Astrocyte (in vitro differentiated cells and primary cell): ENCODE results near the gene SHB. TPM values are rescaled to one million over a fixed set of nuclear protein-coding genes. Genes with fewer than 3 reads are reported as not detected.

Experiments used
- DNase-seq: peaks from one replicate; pipeline ENCODE4 v3.0.0-alpha.2; 2010; ENCODE audit warnings: low read depth
- FAIRE-seq: peaks from 2 replicates; lab custom pipeline; 2011; peaks lifted over from hg19 to GRCh38; lab: Jason Lieb, UNC
- H2AFZ ChIP-seq: 2 replicates; pipeline ENCODE4 v1.6.0; 2012; ENCODE audit warnings: low read depth, low read length, inconsistent platforms
- H3K27ac ChIP-seq: 2 replicates; pipeline ENCODE4 v1.5.1; 2011; ENCODE audit warnings: low read depth, low read length, inconsistent platforms
- H3K27me3 ChIP-seq: 2 replicates; pipeline ENCODE4 v1.6.0; 2011; ENCODE audit warnings: low read length, inconsistent platforms; ENCODE audit not compliant: insufficient read depth
- H3K36me3 ChIP-seq: 2 replicates; pipeline ENCODE4 v1.5.1; 2011; ENCODE audit warnings: low read length, inconsistent platforms; ENCODE audit not compliant: insufficient read depth
- H3K4me1 ChIP-seq: 2 replicates; pipeline ENCODE4 v1.5.1; 2011; ENCODE audit warnings: low read length, inconsistent platforms; ENCODE audit not compliant: insufficient read depth
- H3K4me2 ChIP-seq: 2 replicates; pipeline ENCODE4 v1.6.0; 2012; ENCODE audit warnings: low read length, inconsistent platforms
- H3K4me3 ChIP-seq: 2 replicates; pipeline ENCODE4 v1.5.1; 2011; ENCODE audit warnings: low read depth, mild to moderate bottlenecking, low read length, inconsistent platforms; ENCODE audit not compliant: insufficient read depth
- H3K79me2 ChIP-seq: 2 replicates; pipeline ENCODE4 v1.6.0; 2012; ENCODE audit warnings: mild to moderate bottlenecking, low read length, inconsistent platforms; ENCODE audit not compliant: insufficient read depth
- H3K9ac ChIP-seq: 2 replicates; pipeline ENCODE4 v1.6.0; 2012; ENCODE audit warnings: mild to moderate bottlenecking, low read length, inconsistent platforms
- H3K9me3 ChIP-seq: 2 replicates; pipeline ENCODE4 v1.5.1; 2012; ENCODE audit warnings: low read depth, mild to moderate bottlenecking, low read length, inconsistent platforms; ENCODE audit not compliant: insufficient read depth
- H4K20me1 ChIP-seq: 2 replicates; pipeline ENCODE4 v1.6.0; 2012; ENCODE audit warnings: low read length, inconsistent platforms; ENCODE audit not compliant: insufficient read depth
- H3K27ac Mint-ChIP-seq: one replicate; pipeline ENCODE4 v1.8.0; 2021; ENCODE audit warnings: mild to moderate bottlenecking, mixed read lengths; ENCODE audit not compliant: unreplicated experiment
- H3K27me3 Mint-ChIP-seq: one replicate; pipeline ENCODE4 v1.8.0; 2021; ENCODE audit warnings: low read depth, mixed read lengths; ENCODE audit not compliant: unreplicated experiment
- H3K36me3 Mint-ChIP-seq: one replicate; pipeline ENCODE4 v1.8.0; 2021; ENCODE audit warnings: low read depth, mixed read lengths; ENCODE audit not compliant: unreplicated experiment
- H3K4me1 Mint-ChIP-seq: one replicate; pipeline ENCODE4 v1.8.0; 2021; ENCODE audit warnings: low read depth, mixed read lengths; ENCODE audit not compliant: unreplicated experiment
- H3K4me3 Mint-ChIP-seq: one replicate; pipeline ENCODE4 v1.8.0; 2021; ENCODE audit warnings: mild to moderate bottlenecking, moderate library complexity, mixed read lengths; ENCODE audit not compliant: unreplicated experiment
- H3K9me3 Mint-ChIP-seq: one replicate; pipeline ENCODE4 v1.8.0; 2021; ENCODE audit warnings: mild to moderate bottlenecking, mixed read lengths; ENCODE audit not compliant: unreplicated experiment
- EZH2 ChIP-seq: IDR thresholded peaks from 2 replicates; pipeline ENCODE4 v1.6.1; 2012; ENCODE audit warnings: mild to moderate bottlenecking, low read length, inconsistent platforms; ENCODE audit not compliant: insufficient read depth
- total RNA-seq: library from RNA; stranded (reverse); gene quantifications from 2 replicates; pipeline ENCODE4 v1.2.1, GENCODE V29; 2021
- TF ChIP-seq, protein P1 (sequence below): IDR thresholded peaks from 2 replicates; pipeline ENCODE4 v1.5.1; 2011; ENCODE audit warnings: low read depth, mild to moderate bottlenecking, inconsistent platforms, low read length, moderate library complexity; ENCODE audit not compliant: insufficient read depth

Gene SHB
- total RNA-seq, 1 donor from 2014 or later = 53.4 TPM

DNA sequence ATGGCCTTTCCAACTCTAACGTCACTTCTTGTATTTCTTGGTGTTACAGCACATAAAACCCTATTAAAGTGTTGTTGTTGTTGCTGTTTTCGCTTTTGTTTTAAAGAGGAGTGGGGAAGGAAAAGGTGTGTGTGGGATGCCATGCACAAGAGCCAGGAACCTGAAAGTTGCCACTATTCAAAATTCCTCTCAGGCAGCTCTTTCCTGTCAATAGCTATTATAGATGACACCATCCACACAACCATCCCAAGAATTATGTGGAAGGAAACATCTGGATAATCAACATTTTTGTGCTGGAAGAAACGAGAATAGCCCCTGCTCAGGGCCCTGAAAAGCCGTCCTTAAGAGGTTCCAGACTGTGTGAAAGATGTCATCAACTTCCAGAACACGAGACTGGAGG, 79.3 kb downstream of the SHB start:
- no peak for FAIRE-seq

DNA sequence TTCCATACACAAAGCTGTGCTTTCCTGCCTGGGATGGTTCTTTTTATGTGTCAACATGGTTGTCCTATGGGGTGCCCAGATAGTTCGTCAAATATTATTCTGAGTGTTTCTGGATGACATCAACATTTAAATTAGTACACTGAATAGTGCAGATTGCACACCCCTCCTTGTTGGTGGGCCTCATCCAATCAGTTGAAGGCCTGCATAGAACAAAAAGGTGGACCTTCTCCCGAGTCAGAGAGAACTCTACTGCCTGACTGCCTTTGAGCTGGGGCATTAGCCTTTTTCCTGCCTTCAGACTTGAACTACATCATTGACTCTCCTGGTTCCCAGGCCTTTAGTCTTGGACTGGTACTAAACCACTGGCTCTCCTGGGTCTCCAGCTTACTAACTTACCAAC, 80.4 kb downstream of the SHB start:
- H3K27ac Mint-ChIP-seq = no peak overlapping the region
- no peak overlapping the region for H3K4me2 ChIP-seq
- H3K36me3 ChIP-seq = peaks cover 12% of the 10 kb centered on the region
- H3K9ac ChIP-seq = no peak overlapping the region
- peaks cover 21% of the 10 kb centered on the region for H3K36me3 Mint-ChIP-seq
- H3K27me3 Mint-ChIP-seq = no peaks in the 10 kb centered on the region
- no peaks in the 10 kb centered on the region for H3K9me3 Mint-ChIP-seq
- no peak overlapping the region for H2AFZ ChIP-seq
- peaks cover 21% of the 10 kb centered on the region for H3K4me1 ChIP-seq
- no peaks in the 10 kb centered on the region for H3K9me3 ChIP-seq
- H3K27me3 ChIP-seq = no peaks in the 10 kb centered on the region
- H4K20me1 ChIP-seq = peaks cover 80% of the 10 kb centered on the region
- TF ChIP-seq, protein P1, sequence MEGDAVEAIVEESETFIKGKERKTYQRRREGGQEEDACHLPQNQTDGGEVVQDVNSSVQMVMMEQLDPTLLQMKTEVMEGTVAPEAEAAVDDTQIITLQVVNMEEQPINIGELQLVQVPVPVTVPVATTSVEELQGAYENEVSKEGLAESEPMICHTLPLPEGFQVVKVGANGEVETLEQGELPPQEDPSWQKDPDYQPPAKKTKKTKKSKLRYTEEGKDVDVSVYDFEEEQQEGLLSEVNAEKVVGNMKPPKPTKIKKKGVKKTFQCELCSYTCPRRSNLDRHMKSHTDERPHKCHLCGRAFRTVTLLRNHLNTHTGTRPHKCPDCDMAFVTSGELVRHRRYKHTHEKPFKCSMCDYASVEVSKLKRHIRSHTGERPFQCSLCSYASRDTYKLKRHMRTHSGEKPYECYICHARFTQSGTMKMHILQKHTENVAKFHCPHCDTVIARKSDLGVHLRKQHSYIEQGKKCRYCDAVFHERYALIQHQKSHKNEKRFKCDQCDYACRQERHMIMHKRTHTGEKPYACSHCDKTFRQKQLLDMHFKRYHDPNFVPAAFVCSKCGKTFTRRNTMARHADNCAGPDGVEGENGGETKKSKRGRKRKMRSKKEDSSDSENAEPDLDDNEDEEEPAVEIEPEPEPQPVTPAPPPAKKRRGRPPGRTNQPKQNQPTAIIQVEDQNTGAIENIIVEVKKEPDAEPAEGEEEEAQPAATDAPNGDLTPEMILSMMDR = no peak
- TF ChIP-seq EZH2 = no peak
- H3K27ac ChIP-seq = no peak overlapping the region
- H3K4me1 Mint-ChIP-seq = peaks cover 28% of the 10 kb centered on the region
- FAIRE-seq (no peak), DNase-seq (no peak)
- peaks cover 98% of the 10 kb centered on the region for H3K79me2 ChIP-seq
- H3K4me3 Mint-ChIP-seq = no peak overlapping the region
- no peak overlapping the region for H3K4me3 ChIP-seq

More for the DNA sequence above, 79.3 kb downstream of the SHB start:
- Histone ChIP-seq H3K27me3 (no peaks in the 10 kb centered on the region), H2AFZ (no peak overlapping the region), H3K4me2 (no peak overlapping the region), H3K36me3 (peaks cover 9% of the 10 kb centered on the region), H3K4me1 (peaks cover 21% of the 10 kb centered on the region), H3K9me3 (no peaks in the 10 kb centered on the region), H3K27ac (no peak overlapping the region), H4K20me1 (peaks cover 83% of the 10 kb centered on the region), H3K4me3 (no peak overlapping the region), H3K79me2 (peaks cover 94% of the 10 kb centered on the region), H3K9ac (no peak overlapping the region)
- Mint-ChIP-seq H3K4me3 (no peak overlapping the region), H3K4me1 (peaks cover 33% of the 10 kb centered on the region), H3K27ac (no peak overlapping the region), H3K9me3 (no peaks in the 10 kb centered on the region), H3K27me3 (no peaks in the 10 kb centered on the region), H3K36me3 (peaks cover 21% of the 10 kb centered on the region)
- no peak for DNase-seq
- no peak for TF ChIP-seq EZH2
- TF ChIP-seq, protein P1 = no peak

DNA sequence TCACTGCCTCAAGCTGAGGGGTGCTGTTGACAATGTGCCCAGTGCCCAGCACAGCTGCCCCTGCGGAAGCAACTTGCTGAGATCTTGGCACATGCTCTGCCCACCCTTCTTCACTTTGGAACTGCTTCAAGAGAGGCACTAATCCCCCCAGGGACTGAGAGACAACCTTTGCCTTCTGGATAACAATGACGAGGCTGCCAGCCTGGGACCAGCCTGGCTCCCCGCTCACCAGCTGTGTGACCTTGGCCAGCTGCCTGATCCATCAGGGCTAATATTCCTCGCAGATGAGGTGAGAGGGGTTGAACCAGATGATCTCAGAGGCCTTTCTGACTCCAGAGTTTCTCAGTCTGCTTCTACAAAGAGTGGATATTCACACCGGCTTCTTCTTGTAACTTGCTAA, 81.0 kb downstream of the SHB start:
- Mint-ChIP-seq H3K4me3 (no peak overlapping the region), H3K4me1 (peaks cover 26% of the 10 kb centered on the region), H3K27me3 (no peaks in the 10 kb centered on the region), H3K9me3 (no peaks in the 10 kb centered on the region), H3K36me3 (peaks cover 24% of the 10 kb centered on the region), H3K27ac (no peak overlapping the region)
- Histone ChIP-seq H4K20me1 (peaks cover 78% of the 10 kb centered on the region), H3K4me3 (no peak overlapping the region), H3K27me3 (no peaks in the 10 kb centered on the region), H3K36me3 (peaks cover 12% of the 10 kb centered on the region), H3K4me2 (no peak overlapping the region), H3K9me3 (no peaks in the 10 kb centered on the region), H3K9ac (no peak overlapping the region), H2AFZ (no peak overlapping the region), H3K4me1 (peaks cover 21% of the 10 kb centered on the region), H3K79me2 (peaks cover 98% of the 10 kb centered on the region), H3K27ac (no peak overlapping the region)
- DNase-seq (no peak), FAIRE-seq (no peak)
- TF ChIP-seq, protein P1 = no peak
- TF ChIP-seq EZH2 = no peak
